Fibroblast of skin of right quadriceps (primary cell): Measurements from ENCODE around the gene HIPK2.

Experiments used
- DNase-seq: peaks from one replicate; pipeline ENCODE4 v3.0.0-alpha.2; 2013

The HIPK2 gene

DNA sequence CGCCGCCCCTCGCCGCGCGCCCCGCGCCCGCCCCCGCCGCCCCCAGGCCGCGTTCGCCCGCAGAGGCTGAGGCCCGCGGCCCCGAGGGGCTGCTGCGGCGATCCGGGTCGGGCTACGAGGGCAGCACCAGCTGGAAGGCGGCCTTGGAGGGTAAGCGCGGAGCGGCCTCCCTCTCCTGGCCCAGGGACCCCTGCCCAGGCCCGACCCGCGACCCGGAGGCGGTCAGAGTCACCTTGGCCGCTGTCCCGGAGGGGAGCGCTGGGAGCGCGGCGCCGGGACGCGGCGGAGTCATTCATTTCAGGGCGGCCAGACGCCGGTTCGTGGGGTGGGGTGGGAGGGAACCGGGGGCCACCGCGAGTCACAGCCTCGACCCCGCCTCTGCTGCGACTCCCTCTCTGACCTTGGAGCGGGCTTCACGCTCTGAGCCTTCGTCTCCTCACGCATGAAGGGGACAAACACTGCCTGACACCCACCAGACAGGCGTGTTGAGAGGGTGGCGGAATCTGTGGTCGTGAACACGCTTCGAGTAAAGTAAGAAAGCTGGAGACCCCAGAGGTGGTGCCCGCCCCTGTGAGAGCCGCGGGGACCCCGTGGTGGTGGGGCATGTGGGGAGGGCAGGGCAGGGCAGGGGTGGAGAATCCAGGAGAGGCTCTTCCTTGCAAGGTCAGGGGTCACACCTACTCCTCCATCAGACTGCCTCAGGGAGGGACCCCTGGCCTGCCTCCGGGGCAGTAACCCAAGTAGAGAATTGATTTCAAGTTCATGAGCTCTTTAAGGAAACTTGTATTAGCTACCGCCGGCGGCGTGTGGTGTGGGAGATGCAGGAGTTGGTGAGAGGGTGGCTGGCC lies 253.6 kb downstream of the HIPK2 start:
- no peak for DNase-seq

DNA sequence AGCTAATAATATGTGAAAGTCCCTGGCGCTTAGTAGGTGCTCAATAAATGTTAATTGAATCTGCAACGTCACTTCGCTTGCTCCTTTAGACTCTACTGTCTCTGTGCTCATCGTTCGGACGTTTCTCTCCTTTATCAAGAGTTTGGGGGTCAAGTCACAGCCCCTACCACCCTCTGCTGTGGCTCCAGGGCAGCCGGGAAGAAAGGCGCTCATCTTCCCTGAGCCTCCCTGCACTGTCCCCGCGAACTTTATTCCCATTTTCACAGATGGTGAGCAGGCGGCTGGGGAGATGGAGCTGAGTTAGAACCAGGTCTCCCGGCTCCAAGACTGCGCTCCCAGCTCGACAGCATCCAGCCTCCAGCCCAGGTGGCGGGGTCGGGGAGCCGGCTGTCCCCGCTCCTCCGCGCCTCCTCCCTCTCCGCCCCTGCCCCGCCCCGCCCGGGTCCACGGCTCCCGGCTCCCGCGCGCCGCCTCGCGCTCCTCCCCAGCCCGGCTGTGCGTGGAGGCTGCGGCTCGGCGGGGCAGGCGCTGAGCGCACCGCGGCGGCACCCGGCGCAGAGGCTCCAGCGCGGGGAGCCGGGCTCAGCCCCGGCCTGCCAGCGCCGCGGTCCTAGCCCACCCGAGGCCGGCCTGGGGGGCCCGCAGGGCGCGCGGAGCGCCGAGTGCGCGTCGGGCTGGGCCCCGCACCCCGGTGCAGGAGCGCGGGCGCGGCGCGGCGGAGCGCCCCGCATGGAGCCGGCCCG lies 254.4 kb downstream of the HIPK2 start, which contains the start of gene CLEC2L:
TSS of gene CLEC2L (plus strand) at position 487 of the 743 bp plus-strand sequence. CDS start at position 730, 243 bp downstream.
- DNase-seq = no peak

DNA sequence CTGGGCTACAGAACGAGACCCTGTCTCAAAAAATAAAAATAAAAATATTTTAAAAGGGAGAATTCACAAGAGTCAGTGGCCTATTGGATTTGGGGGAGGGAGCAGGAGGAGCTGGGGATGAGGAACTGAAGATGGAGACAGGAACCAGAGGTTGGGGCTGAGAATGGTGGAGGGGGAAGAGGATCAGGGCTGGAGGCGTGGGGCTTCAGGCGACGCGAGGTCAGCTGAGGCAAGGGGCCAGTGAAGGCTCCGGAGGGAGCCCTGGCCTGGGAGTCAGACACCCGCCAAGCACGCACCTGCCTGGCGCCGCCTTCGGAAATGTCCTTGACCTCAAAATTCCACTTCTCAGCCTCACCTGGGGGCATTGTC lies 255.0 kb downstream of the HIPK2 start:
- no peak for DNase-seq

- DNase-seq = no peak
Measured at GRCh38 chr7:139521439-139521838, 256.4 kb downstream of the HIPK2 start.

- DNase-seq = no peak
Measured at GRCh38 chr7:139515266-139515665, 262.5 kb downstream of the HIPK2 start.
